IMR-90 (cell line): ENCODE measurements around the gene QSOX2. TPM values are rescaled to one million over a fixed set of nuclear protein-coding genes. Genes with fewer than 3 reads are reported as not detected.

Source experiments
- ATAC-seq: fragments of 200-7000 bp; cut with Tn5 transposase; 2 replicates; pipeline ENCODE4 v1.9.1; 2020; ENCODE audit warnings: low read depth, mild to moderate bottlenecking, moderate library complexity
- BruUV-seq: library from RNA; stranded (reverse); fragments of 400-500 nt; replicated peaks from 2 replicates; lab custom pipeline; 2021; lab: Mats Ljungman, UMichigan
- CTCF ChIA-PET: fragments of 300-600 bp; formaldehyde crosslinking; extraction: SDS; loops from one replicate; lab custom pipeline; 2021; ENCODE audit warnings: antibody characterized with exemption; lab: Yijun Ruan, JAX
- POLR2A ChIA-PET: fragments of 300-600 bp; sonication (Branson Sonifier 250); formaldehyde crosslinking; loops from one replicate; lab custom pipeline; 2022; ENCODE audit warnings: antibody characterized with exemption; ENCODE audit not compliant: unreplicated experiment; lab: Charles Lee
- DNase-seq: peaks from one replicate; pipeline ENCODE4 v3.0.0; 2013
- H2AFZ ChIP-seq: replicated peaks from 2 replicates; pipeline ENCODE3; 2013; ENCODE audit warnings: low read length, mild to moderate bottlenecking; ENCODE audit not compliant: poor library complexity
- H2AK5ac ChIP-seq: 2 replicates; pipeline ENCODE4 v1.6.1; 2013; ENCODE audit warnings: low read depth, low read length, inconsistent platforms
- H2AK9ac ChIP-seq: replicated peaks from 2 replicates; pipeline ENCODE3; 2013; ENCODE audit warnings: mild to moderate bottlenecking, low read depth, low read length, moderate library complexity; ENCODE audit not compliant: poor library complexity
- H2BK120ac ChIP-seq: 2 replicates; pipeline ENCODE4 v1.6.1; 2013; ENCODE audit warnings: low read depth, low read length, inconsistent platforms
- H2BK15ac ChIP-seq: 3 replicates; pipeline ENCODE4 v1.6.1; 2013; ENCODE audit warnings: low read depth, low read length, inconsistent platforms
- H2BK20ac ChIP-seq: 2 replicates; pipeline ENCODE4 v1.6.1; 2013; ENCODE audit warnings: low read depth, mild to moderate bottlenecking, inconsistent platforms, low read length, moderate library complexity
- H2BK5ac ChIP-seq: 2 replicates; pipeline ENCODE4 v1.6.1; 2013; ENCODE audit warnings: mild to moderate bottlenecking, low read depth, low read length, inconsistent platforms; ENCODE audit not compliant: poor library complexity, severe bottlenecking
- H3K14ac ChIP-seq: replicated peaks from 2 replicates; pipeline ENCODE4 v1.6.1; 2013; ENCODE audit warnings: low read depth, low read length, inconsistent platforms
- H3K18ac ChIP-seq: 2 replicates; pipeline ENCODE4 v1.6.1; 2013; ENCODE audit warnings: low read depth, low read length, control low read depth
- H3K23ac ChIP-seq: 2 replicates; pipeline ENCODE4 v1.6.1; 2013; ENCODE audit warnings: low read depth, low read length, inconsistent platforms
- H3K27ac ChIP-seq: 2 replicates; pipeline ENCODE4 v1.5.1; 2013; ENCODE audit warnings: mild to moderate bottlenecking, control low read depth, low read length; ENCODE audit not compliant: insufficient read depth
- H3K27me3 ChIP-seq: 2 replicates; pipeline ENCODE4 v1.6.1; 2013; ENCODE audit warnings: low read length; ENCODE audit not compliant: control insufficient read depth, insufficient read depth
- H3K36me3 ChIP-seq: 2 replicates; pipeline ENCODE4 v1.6.1; 2013; ENCODE audit warnings: low read length, mixed read lengths; ENCODE audit not compliant: control insufficient read depth, insufficient read depth
- H3K4ac ChIP-seq: 2 replicates; pipeline ENCODE4 v1.6.1; 2013; ENCODE audit warnings: low read depth, low read length, inconsistent platforms
- H3K4me1 ChIP-seq: 2 replicates; pipeline ENCODE4 v1.6.1; 2013; ENCODE audit warnings: low read length, mixed read lengths; ENCODE audit not compliant: control insufficient read depth, insufficient read depth
- H3K4me2 ChIP-seq: 2 replicates; pipeline ENCODE4 v1.6.1; 2013; ENCODE audit warnings: low read depth, mild to moderate bottlenecking, control low read depth, low read length, moderate library complexity
- H3K4me3 ChIP-seq: 2 replicates; pipeline ENCODE4 v1.5.1; 2013; ENCODE audit warnings: low read depth, mild to moderate bottlenecking, control low read depth, low read length, moderate library complexity; ENCODE audit not compliant: insufficient read depth
- H3K56ac ChIP-seq: 2 replicates; pipeline ENCODE4 v1.6.1; 2013; ENCODE audit warnings: low read length, inconsistent platforms; ENCODE audit not compliant: insufficient read depth; ENCODE audit errors: extremely low read depth
- H3K79me1 ChIP-seq, 2 experiments: 2 replicates each; pipeline ENCODE4 v1.6.1; 2013; ENCODE audit warnings: low read length in 2 of 2, inconsistent platforms in 1 of 2, low read depth in 1 of 2
- H3K9ac ChIP-seq: 2 replicates; pipeline ENCODE4 v1.6.1; 2013; ENCODE audit warnings: low read depth, low read length, control low read depth
- H3K9me1 ChIP-seq: 2 replicates; pipeline ENCODE4 v1.6.1; 2013; ENCODE audit warnings: low read length, inconsistent platforms; ENCODE audit not compliant: insufficient read depth
- H3K9me3 ChIP-seq: 2 replicates; pipeline ENCODE4 v1.6.1; 2013; ENCODE audit warnings: low read length; ENCODE audit not compliant: control insufficient read depth, insufficient read depth
- H4K20me1 ChIP-seq: 2 replicates; pipeline ENCODE4 v1.6.1; 2013; ENCODE audit warnings: low read length, inconsistent platforms; ENCODE audit not compliant: insufficient read depth
- H4K5ac ChIP-seq: 2 replicates; pipeline ENCODE4 v1.6.1; 2013; ENCODE audit warnings: mild to moderate bottlenecking, low read depth, low read length, control low read depth
- H4K8ac ChIP-seq, 2 experiments: 2 replicates each; pipeline ENCODE4 v1.6.1; 2013; ENCODE audit warnings: low read depth in 2 of 2, low read length in 2 of 2, control low read depth in 1 of 2, inconsistent platforms in 1 of 2
- H4K91ac ChIP-seq: 2 replicates; pipeline ENCODE4 v1.6.1; 2013; ENCODE audit warnings: low read depth, low read length, inconsistent platforms; ENCODE audit not compliant: insufficient read depth
- BHLHE40 ChIP-seq: fragments of 150-350 bp; IDR thresholded peaks from 2 replicates; pipeline ENCODE4 v1.6.1; 2016; ENCODE audit warnings: mild to moderate bottlenecking, low read depth, low read length
- CEBPB ChIP-seq: IDR thresholded peaks from 2 replicates; pipeline ENCODE4 v1.6.1; 2012; ENCODE audit warnings: low read depth, low read length, improper control_type of control experiment
- CHD1 ChIP-seq: IDR thresholded peaks from 2 replicates; pipeline ENCODE4 v1.6.1; 2012; ENCODE audit warnings: low read depth, low read length, improper control_type of control experiment
- FOS ChIP-seq: fragments of 150-350 bp; IDR thresholded peaks from 2 replicates; pipeline ENCODE4 v1.6.1; 2016; ENCODE audit warnings: low read depth, low read length
- MAFK ChIP-seq: IDR thresholded peaks from 2 replicates; pipeline ENCODE4 v1.6.1; 2012; ENCODE audit warnings: low read depth, low read length, improper control_type of control experiment
- MAZ ChIP-seq: IDR thresholded peaks from 2 replicates; pipeline ENCODE4 v1.6.1; 2012; ENCODE audit warnings: low read depth, mild to moderate bottlenecking, low read length, improper control_type of control experiment, moderate library complexity, borderline replicate concordance
- MXI1 ChIP-seq: IDR thresholded peaks from 2 replicates; pipeline ENCODE4 v1.6.1; 2012; ENCODE audit warnings: low read depth, mild to moderate bottlenecking, low read length, moderate library complexity, borderline replicate concordance
- NFE2L2 ChIP-seq: fragments of 150-350 bp; IDR thresholded peaks from 2 replicates; pipeline ENCODE4 v1.6.1; 2016; ENCODE audit warnings: low read depth, mild to moderate bottlenecking, low read length
- POLR2A ChIP-seq: IDR thresholded peaks from 2 replicates; pipeline ENCODE4 v1.6.1; 2012; ENCODE audit warnings: mild to moderate bottlenecking, low read depth, low read length
- RAD21 ChIP-seq: IDR thresholded peaks from 2 replicates; pipeline ENCODE4 v1.6.1; 2012; ENCODE audit warnings: low read length, improper control_type of control experiment
- RCOR1 ChIP-seq: IDR thresholded peaks from 2 replicates; pipeline ENCODE4 v1.6.1; 2012; ENCODE audit warnings: mild to moderate bottlenecking, low read length, improper control_type of control experiment; ENCODE audit not compliant: insufficient replicate concordance
- RFX5 ChIP-seq: IDR thresholded peaks from 2 replicates; pipeline ENCODE4 v1.8.0; 2012; ENCODE audit warnings: low read depth, mild to moderate bottlenecking, low read length, moderate library complexity
- SMC3 ChIP-seq: fragments of 150-350 bp; IDR thresholded peaks from 2 replicates; pipeline ENCODE4 v1.6.1; 2016; ENCODE audit warnings: low read depth, mild to moderate bottlenecking, antibody characterized with exemption, low read length, moderate library complexity
- WGBS, 2 experiments: methylation state at CpG; one replicate each; pipeline versions ENCODE4 v1.1.5 to v1.1.7; 2013; ENCODE audit warnings: missing lambda C conversion rate in 2 of 2; ENCODE audit not compliant: insufficient read length in 1 of 2; ENCODE audit errors: extremely low coverage in 2 of 2; 5-methylcytosine and 5-hydroxymethylcytosine counted together
- dilution Hi-C: fragments of 300-500 bp; cut with HindIII; formaldehyde crosslinking; loops from one replicate; pipeline ENCODE4 v1.14.3; 2018; ENCODE audit warnings: low sequenced_read_pairs; ENCODE audit not compliant: unreplicated experiment
- in situ Hi-C: fragments of 300-500 bp; cut with MboI; formaldehyde crosslinking; loops from 3 replicates; pipeline ENCODE4 v1.14.3; 2019; ENCODE audit warnings: low sequenced_read_pairs, inconsistent platforms, mixed read lengths
- intact Hi-C: fragments of 100-400 bp; cut with micrococcal nuclease; formaldehyde crosslinking; loops from 2 replicates; pipeline ENCODE4 v1.10.0; 2022
- polyA plus RNA-seq, 3 experiments: library from polyadenylated mRNA; depleted of rRNA; stranded (reverse); fragments of >200 nt; gene quantifications; 2 replicates each; pipeline ENCODE4 v1.2.3, GENCODE V29; 2012; ENCODE audit warnings: low replicate concordance in 1 of 3
- total RNA-seq: library from RNA; depleted of rRNA; stranded (reverse); fragments of >200 nt; gene quantifications from 2 replicates; pipeline ENCODE4 v1.2.3, GENCODE V29; 2012
- TF ChIP-seq, protein P1 (sequence below): conservative IDR thresholded peaks from 2 replicates; pipeline ENCODE4 v1.5.1; 2012; ENCODE audit warnings: mild to moderate bottlenecking, low read depth, low read length, improper control_type of control experiment
- TF ChIP-seq, protein P2 (sequence below): fragments of 150-350 bp; IDR thresholded peaks from 2 replicates; pipeline ENCODE4 v1.6.1; 2017; ENCODE audit warnings: mild to moderate bottlenecking, antibody characterized with exemption, low read length, low read depth
- TF ChIP-seq, protein P3 (sequence below): fragments of 150-350 bp; IDR thresholded peaks from 2 replicates; pipeline ENCODE4 v1.6.1; 2016; ENCODE audit warnings: low read depth, mild to moderate bottlenecking, low read length, moderate library complexity, borderline replicate concordance

QSOX2 gene
- total and polyA plus RNA-seq, 2 of the 4 experiments (the other 2 are of a cell fraction): 5.9 to 12.9 TPM

DNA sequence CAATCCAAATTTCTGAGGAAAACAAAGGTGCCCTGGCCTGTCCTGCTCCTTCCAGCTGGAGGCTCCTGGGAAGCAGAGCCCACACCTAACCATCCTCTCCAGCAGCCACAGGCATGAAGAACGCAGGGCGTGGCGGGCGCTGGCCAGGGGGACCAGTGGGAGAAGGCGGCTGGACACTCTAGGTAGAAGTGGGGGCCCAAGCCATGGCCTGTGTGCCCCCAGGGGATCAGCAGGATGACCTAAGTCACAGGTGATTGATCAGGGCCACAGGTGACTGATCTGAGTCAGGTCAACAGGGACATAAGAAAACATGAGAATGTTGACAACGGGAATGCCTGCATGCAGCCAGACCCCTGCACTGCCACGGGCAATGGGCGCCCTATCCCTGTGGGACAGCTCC, 3.4 kb downstream of the QSOX2 start:
- Histone ChIP-seq H2AK5ac (no peak overlapping the region), H4K5ac (no peak overlapping the region), H3K4me1 (peaks cover 3% of the 10 kb centered on the region; the same call in 1 of the 2 replicates), H4K20me1 (peaks cover 42% of the 10 kb centered on the region), H3K56ac (no peak overlapping the region), H2AK9ac (no peak overlapping the region), H3K4me2 (no peak overlapping the region), H2BK120ac (no peak overlapping the region), H3K27me3 (peaks cover 6% of the 10 kb centered on the region), H2BK20ac (no peak overlapping the region), H2AFZ (no peak overlapping the region), H3K4ac (no peak overlapping the region), H3K36me3 (no peaks in the 10 kb centered on the region), H3K18ac (no peak overlapping the region), H3K4me3 (no peak overlapping the region), H3K27ac (no peak overlapping the region), H2BK15ac (no peak overlapping the region), H3K9ac (no peak overlapping the region), H3K9me3 (no peaks in the 10 kb centered on the region), H4K91ac (no peak overlapping the region), H2BK5ac (no peak overlapping the region), H3K14ac (no peak overlapping the region), H3K9me1 (peaks cover 11% of the 10 kb centered on the region), H4K8ac (no peak overlapping the region), H3K23ac (no peak overlapping the region), H3K79me1 (peaks cover 22 to 59% of the 10 kb centered on the region in 2 experiments)
- DNase-seq (no peak), ATAC-seq (no peak)
- dilution Hi-C loops: no loop called here
- TF ChIP-seq, protein P1, sequence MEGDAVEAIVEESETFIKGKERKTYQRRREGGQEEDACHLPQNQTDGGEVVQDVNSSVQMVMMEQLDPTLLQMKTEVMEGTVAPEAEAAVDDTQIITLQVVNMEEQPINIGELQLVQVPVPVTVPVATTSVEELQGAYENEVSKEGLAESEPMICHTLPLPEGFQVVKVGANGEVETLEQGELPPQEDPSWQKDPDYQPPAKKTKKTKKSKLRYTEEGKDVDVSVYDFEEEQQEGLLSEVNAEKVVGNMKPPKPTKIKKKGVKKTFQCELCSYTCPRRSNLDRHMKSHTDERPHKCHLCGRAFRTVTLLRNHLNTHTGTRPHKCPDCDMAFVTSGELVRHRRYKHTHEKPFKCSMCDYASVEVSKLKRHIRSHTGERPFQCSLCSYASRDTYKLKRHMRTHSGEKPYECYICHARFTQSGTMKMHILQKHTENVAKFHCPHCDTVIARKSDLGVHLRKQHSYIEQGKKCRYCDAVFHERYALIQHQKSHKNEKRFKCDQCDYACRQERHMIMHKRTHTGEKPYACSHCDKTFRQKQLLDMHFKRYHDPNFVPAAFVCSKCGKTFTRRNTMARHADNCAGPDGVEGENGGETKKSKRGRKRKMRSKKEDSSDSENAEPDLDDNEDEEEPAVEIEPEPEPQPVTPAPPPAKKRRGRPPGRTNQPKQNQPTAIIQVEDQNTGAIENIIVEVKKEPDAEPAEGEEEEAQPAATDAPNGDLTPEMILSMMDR: no peak
- TF ChIP-seq RAD21: no peak
- TF ChIP-seq, protein P2, sequence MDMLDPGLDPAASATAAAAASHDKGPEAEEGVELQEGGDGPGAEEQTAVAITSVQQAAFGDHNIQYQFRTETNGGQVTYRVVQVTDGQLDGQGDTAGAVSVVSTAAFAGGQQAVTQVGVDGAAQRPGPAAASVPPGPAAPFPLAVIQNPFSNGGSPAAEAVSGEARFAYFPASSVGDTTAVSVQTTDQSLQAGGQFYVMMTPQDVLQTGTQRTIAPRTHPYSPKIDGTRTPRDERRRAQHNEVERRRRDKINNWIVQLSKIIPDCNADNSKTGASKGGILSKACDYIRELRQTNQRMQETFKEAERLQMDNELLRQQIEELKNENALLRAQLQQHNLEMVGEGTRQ: no peak
- no peak for TF ChIP-seq MAFK
- TF ChIP-seq FOS: no peak
- TF ChIP-seq BHLHE40: no peak
- no peak for TF ChIP-seq MAZ
- no peak for TF ChIP-seq POLR2A
- TF ChIP-seq RCOR1: no peak
- no peak for TF ChIP-seq NFE2L2
- TF ChIP-seq CEBPB: no peak
- TF ChIP-seq, protein P3, sequence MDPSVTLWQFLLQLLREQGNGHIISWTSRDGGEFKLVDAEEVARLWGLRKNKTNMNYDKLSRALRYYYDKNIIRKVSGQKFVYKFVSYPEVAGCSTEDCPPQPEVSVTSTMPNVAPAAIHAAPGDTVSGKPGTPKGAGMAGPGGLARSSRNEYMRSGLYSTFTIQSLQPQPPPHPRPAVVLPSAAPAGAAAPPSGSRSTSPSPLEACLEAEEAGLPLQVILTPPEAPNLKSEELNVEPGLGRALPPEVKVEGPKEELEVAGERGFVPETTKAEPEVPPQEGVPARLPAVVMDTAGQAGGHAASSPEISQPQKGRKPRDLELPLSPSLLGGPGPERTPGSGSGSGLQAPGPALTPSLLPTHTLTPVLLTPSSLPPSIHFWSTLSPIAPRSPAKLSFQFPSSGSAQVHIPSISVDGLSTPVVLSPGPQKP: no peak
- no peak for TF ChIP-seq MXI1
- no peak for TF ChIP-seq RFX5
- TF ChIP-seq SMC3: no peak
- no peak for TF ChIP-seq CHD1
- CTCF ChIA-PET: no interaction called here
- in situ Hi-C loops: no loop called here
- intact Hi-C loops: no loop called here
- WGBS, 2 experiments: 79% methylated on average over 8 of the region's 8 CpGs; no CpG with 5 or more reads in 1 of the 2 experiments
- BruUV-seq: no TSS peak
- POLR2A ChIA-PET: no interaction called here
